KOPT-K1 (cell line): ENCODE data around the gene OVOL2.

Experiments
- H3K27ac ChIP-seq: fragments of 200-600 bp; sonication (generic); 2 replicates; pipeline ENCODE4 v1.5.1; 2016; ENCODE audit warnings: antibody characterized with exemption, mild to moderate bottlenecking, low read depth, low read length; ENCODE audit not compliant: poor library complexity, severe bottlenecking
- H3K36me3 ChIP-seq: fragments of 200-600 bp; sonication (generic); 2 replicates; pipeline ENCODE4 v1.5.1; 2017; ENCODE audit warnings: antibody characterized with exemption, mild to moderate bottlenecking, low read length, moderate library complexity; ENCODE audit not compliant: insufficient read depth
- H3K9me3 ChIP-seq: fragments of 200-600 bp; sonication (generic); 2 replicates; pipeline ENCODE4 v1.5.1; 2017; ENCODE audit warnings: antibody characterized with exemption, low read length, mild to moderate bottlenecking; ENCODE audit not compliant: insufficient read depth, poor library complexity, severe bottlenecking

Gene OVOL2

GRCh38 chr20:18011482-18011881 lies 46.2 kb downstream of the OVOL2 start:
- Histone ChIP-seq H3K9me3 (no peaks in the 10 kb centered on the region), H3K27ac (no peak overlapping the region), H3K36me3 (no peaks in the 10 kb centered on the region)

GRCh38 chr20:18009116-18009515 lies 48.6 kb downstream of the OVOL2 start:
- H3K27ac ChIP-seq = no peak overlapping the region
- no peaks in the 10 kb centered on the region for H3K36me3 ChIP-seq
- H3K9me3 ChIP-seq = no peaks in the 10 kb centered on the region

GRCh38 chr20:18007534-18008292 lies 50.0 kb downstream of the OVOL2 start:
- H3K27ac ChIP-seq = no peak overlapping the region
- no peaks in the 10 kb centered on the region for H3K9me3 ChIP-seq
- H3K36me3 ChIP-seq = no peaks in the 10 kb centered on the region

GRCh38 chr20:18006684-18007083 lies 51.0 kb downstream of the OVOL2 start:
- Histone ChIP-seq H3K9me3 (no peaks in the 10 kb centered on the region), H3K27ac (no peak overlapping the region), H3K36me3 (no peaks in the 10 kb centered on the region)

GRCh38 chr20:18005990-18006364 lies 51.7 kb downstream of the OVOL2 start:
- Histone ChIP-seq H3K27ac (no peak overlapping the region), H3K9me3 (no peaks in the 10 kb centered on the region), H3K36me3 (no peaks in the 10 kb centered on the region)

GRCh38 chr20:18005170-18005989 lies 52.3 kb downstream of the OVOL2 start:
- Histone ChIP-seq H3K9me3 (no peaks in the 10 kb centered on the region), H3K27ac (no peak overlapping the region), H3K36me3 (no peaks in the 10 kb centered on the region)

- Histone ChIP-seq H3K36me3 (no peaks in the 10 kb centered on the region), H3K9me3 (no peaks in the 10 kb centered on the region), H3K27ac (no peak overlapping the region)
Observed at GRCh38 chr20:18004384-18005031, 53.2 kb downstream of the OVOL2 start.

GRCh38 chr20:18003897-18004296 lies 53.8 kb downstream of the OVOL2 start:
- Histone ChIP-seq H3K36me3 (no peaks in the 10 kb centered on the region), H3K9me3 (no peaks in the 10 kb centered on the region), H3K27ac (no peak overlapping the region)

GRCh38 chr20:18001131-18001921 lies 56.4 kb downstream of the OVOL2 start:
- Histone ChIP-seq H3K36me3 (no peaks in the 10 kb centered on the region), H3K9me3 (no peaks in the 10 kb centered on the region), H3K27ac (no peak overlapping the region)

GRCh38 chr20:17999566-17999965 lies 58.1 kb downstream of the OVOL2 start:
- Histone ChIP-seq H3K27ac (no peak overlapping the region), H3K9me3 (no peaks in the 10 kb centered on the region), H3K36me3 (no peaks in the 10 kb centered on the region)

- Histone ChIP-seq H3K27ac (no peak overlapping the region), H3K9me3 (no peaks in the 10 kb centered on the region), H3K36me3 (no peaks in the 10 kb centered on the region)
Observed at GRCh38 chr20:17998446-17998845, 59.3 kb downstream of the OVOL2 start.

- Histone ChIP-seq H3K9me3 (no peaks in the 10 kb centered on the region), H3K36me3 (peaks cover 5% of the 10 kb centered on the region), H3K27ac (no peak overlapping the region)
Observed at GRCh38 chr20:17995967-17996819, 61.5 kb downstream of the OVOL2 start.

- Histone ChIP-seq H3K27ac (peak overlapping the region; percentile 77), H3K9me3 (no peaks in the 10 kb centered on the region), H3K36me3 (peaks cover 31% of the 10 kb centered on the region)
Observed at GRCh38 chr20:17993546-17993945, 64.2 kb downstream of the OVOL2 start.
